ENCODE results near the gene TCTN1. TPM values are rescaled to one million over a fixed set of nuclear protein-coding genes. Genes with fewer than 3 reads are reported as not detected.

Gene TCTN1
- total RNA-seq, 4 donors from 2014 or later, result 22.7 to 30.4 (median 25.6) TPM

DNA sequence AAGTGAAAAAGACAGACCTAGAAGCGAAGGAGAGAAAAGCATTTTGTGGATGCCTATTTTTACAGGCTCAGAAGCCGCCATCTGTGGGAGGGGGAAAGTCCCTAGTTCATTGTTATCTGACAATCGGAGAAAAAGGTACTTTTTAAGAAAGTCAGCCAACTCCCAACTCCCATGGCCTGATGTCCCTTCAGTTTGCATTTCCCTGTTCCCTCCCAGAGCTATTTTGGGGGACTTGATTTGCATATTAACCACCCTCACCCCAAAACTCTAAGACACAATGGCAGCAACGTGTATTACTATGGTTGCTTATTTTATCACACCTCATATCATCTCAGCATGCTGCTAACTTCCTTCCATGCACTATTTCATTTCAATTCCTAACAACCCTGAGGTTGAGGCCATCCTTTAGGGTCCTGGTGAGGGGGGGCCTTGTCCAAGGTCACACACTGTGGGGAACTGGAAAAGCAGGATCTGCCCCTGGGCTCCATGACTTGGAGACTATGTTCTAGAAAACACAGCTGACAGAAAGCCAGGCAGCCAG is 56.3 kb downstream of the TCTN1 start:
- TF ChIP-seq, protein P1, sequence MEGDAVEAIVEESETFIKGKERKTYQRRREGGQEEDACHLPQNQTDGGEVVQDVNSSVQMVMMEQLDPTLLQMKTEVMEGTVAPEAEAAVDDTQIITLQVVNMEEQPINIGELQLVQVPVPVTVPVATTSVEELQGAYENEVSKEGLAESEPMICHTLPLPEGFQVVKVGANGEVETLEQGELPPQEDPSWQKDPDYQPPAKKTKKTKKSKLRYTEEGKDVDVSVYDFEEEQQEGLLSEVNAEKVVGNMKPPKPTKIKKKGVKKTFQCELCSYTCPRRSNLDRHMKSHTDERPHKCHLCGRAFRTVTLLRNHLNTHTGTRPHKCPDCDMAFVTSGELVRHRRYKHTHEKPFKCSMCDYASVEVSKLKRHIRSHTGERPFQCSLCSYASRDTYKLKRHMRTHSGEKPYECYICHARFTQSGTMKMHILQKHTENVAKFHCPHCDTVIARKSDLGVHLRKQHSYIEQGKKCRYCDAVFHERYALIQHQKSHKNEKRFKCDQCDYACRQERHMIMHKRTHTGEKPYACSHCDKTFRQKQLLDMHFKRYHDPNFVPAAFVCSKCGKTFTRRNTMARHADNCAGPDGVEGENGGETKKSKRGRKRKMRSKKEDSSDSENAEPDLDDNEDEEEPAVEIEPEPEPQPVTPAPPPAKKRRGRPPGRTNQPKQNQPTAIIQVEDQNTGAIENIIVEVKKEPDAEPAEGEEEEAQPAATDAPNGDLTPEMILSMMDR (IDR thresholded peaks at IDR 0.05), result no peak
- ATAC-seq (ENCODE audit: low FRiP score) (no peak), DNase-seq (ENCODE audit: low spot score) (no peak)

DNA sequence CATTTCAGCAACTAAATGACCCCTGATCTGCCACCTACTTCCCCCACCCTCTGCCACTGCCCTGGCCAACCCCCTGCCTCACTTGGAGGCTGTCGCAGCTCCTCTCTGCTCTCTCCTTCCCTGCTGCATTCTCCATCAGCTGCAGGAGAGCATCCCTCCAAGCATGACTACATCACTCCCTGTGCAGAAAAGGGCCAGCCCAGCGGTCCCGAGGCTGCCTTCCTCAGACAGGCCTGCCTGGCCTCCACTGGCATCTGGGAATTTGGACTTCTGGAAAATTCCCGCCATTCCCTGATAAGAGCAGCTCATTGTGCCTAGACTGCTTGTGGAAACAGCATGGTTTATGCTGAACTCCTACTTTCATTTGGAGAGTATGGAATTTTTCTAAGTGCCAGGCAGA is 62.2 kb downstream of the TCTN1 start:
- no peak for ATAC-seq (ENCODE audit: low FRiP score)
- TF ChIP-seq, protein P1 (IDR thresholded peaks at IDR 0.05), result no peak
- no peak for DNase-seq (ENCODE audit: low spot score)

DNA sequence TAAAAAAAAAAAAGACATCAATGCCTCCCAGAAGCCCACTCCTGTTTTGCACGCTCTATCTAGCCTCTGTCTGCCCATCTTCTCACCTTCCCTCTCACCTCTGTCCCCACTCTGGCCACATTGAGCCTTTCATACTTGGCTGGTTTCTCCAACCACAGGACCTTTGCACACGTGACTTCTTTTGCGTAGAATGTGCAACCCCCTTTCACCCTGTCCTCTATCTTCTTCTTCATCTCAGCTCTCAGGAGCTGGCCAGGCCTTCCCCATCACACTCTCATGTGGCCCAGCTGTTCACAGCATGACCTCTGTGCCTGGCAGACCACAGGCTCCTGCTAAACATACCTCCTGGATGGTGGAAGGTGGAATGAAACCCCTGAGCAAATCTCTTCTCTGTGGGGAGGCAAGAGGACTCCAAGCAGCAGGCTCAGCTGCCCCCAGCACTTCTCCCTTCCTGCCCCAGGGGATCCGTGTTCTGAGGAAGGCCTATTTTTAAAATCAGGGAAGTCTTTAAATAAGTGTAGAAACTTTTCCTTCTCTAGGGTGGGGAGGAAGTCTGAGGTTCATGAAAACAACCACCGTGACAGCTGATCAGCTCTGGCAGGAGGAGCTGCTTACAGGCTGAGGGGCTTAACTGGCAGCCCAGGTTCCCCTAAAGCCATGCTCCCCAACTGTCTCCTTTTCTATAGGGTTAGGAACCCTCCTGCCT is 63.4 kb downstream of the TCTN1 start:
- no peak for ATAC-seq (ENCODE audit: low FRiP score)
- no peak for DNase-seq (ENCODE audit: low spot score)
- TF ChIP-seq, protein P1 (IDR thresholded peaks at IDR 0.05), result no peak

DNA sequence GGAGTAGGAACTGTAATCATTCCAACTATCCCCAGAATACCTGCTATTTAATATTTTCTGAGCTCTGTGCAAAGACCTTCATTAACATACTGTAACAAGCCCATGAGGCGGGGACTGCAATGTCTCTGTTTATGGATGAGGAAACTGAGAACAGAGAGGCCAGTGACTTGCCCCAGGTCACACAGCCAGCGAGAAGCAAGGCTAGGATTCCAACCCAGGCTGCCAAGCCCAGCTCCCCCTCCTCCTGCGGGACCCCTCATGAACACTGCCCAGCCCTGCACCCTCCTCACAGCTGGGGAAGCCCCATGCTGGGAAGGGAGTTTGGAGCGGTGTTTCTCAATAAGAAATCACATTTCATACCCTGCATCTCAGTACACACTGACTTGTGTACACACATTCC is 64.1 kb downstream of the TCTN1 start:
- TF ChIP-seq, protein P1 (IDR thresholded peaks at IDR 0.05), result no peak
- no peak for DNase-seq (ENCODE audit: low spot score)
- ATAC-seq (ENCODE audit: low FRiP score), result no peak

DNA sequence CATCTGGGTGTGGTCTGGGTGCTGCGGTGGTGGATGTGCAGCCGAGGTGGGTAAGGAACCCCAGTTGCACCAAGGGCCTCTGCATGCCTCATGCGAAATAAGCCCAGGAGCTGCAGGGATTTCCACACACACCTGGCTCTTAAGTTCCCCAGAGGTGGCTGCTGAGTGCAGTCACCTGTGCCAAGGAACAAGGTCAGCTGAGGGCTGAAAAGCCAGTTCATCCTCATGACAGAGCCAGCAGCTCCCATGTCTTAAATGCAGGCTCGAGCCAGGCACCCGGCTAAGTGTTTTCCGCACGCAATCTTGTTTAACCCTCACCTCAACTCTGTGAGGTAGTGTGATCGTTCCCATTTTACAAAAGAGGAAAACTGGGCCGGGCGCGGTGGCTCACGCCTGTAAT is 65.3 kb downstream of the TCTN1 start:
- TF ChIP-seq, protein P1 (IDR thresholded peaks at IDR 0.05), result no peak
- DNase-seq (ENCODE audit: low spot score) (no peak), ATAC-seq (ENCODE audit: low FRiP score) (no peak)

DNA sequence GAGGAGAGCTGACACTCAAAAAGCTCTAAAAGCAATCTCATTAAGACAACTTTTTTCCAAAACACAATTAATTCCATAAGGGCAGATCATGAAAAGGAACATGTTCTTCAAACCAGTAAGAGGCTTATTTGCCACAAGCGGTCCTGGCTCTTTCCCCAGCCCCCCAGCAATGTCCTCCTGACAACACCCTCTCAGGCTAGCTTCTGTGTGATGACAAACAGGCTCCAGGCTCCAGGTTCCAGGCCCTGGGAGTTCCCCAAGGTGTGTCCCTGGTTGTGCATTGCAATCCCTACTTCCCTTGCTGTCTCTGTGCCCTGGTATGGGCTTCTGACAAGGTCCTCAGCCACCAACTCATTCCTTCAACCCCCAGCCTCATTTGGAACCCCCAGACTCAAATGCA is 66.1 kb downstream of the TCTN1 start:
- TF ChIP-seq, protein P1 (IDR thresholded peaks at IDR 0.05), result no peak

DNA sequence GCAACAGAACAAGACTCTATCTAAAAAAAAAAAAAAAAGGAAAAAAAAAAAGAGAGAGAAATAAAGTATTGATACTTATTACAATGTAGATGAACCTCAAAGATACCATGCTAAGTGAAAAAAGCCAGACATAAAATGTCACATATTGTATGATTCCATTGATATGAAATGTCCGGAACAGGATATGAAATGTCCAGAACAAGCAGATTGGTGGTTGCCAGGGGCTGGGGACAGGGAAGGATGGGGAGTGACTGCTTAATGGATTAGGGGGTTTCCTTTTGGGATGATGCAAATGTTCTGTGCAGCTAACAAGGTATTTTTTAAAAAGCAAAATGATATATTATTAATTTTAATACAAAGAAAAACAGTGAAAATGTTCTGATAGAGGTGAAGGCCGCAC is 70.0 kb downstream of the TCTN1 start:
- ATAC-seq (ENCODE audit: low FRiP score), result no peak
- DNase-seq (ENCODE audit: low spot score), result no peak
- TF ChIP-seq, protein P1 (IDR thresholded peaks at IDR 0.05), result no peak

More for the DNA sequence above, 66.1 kb downstream of the TCTN1 start:
- no peak for DNase-seq (ENCODE audit: low spot score)
- no peak for ATAC-seq (ENCODE audit: low FRiP score)

All from omental fat pad (tissue), 4 donors.